Natural killer cell (primary cell): ENCODE measurements around the gene USP6. TPM values are rescaled to one million over a fixed set of nuclear protein-coding genes. Genes with fewer than 3 reads are reported as not detected.
A peak's percentile ranks its signal among the peaks of the same experiment; 100 is the strongest.

ENCODE experiments used
- ATAC-seq, 3 donors: fragments of 150-1000 bp in 2 of 3; fragments of 200-7000 bp in 1 of 3; cut with Tn5 transposase; 1 replicate in 1 of 3; 2 replicates in 2 of 3; pipeline ENCODE4 v1.10.0; 2021; ENCODE audit warnings: mild to moderate bottlenecking in 2 of 3, moderate library complexity in 2 of 3
- DNase-seq, 2 donors: peaks; one replicate each; pipeline versions ENCODE4 v3.0.0 to v3.0.0-alpha.2; 2013 to 2021; ENCODE audit warnings: mixed read lengths in 1 of 2
- H3K27ac ChIP-seq: one replicate; pipeline ENCODE4 v1.5.1; 2013; ENCODE audit warnings: mild to moderate bottlenecking, low read length
- H3K27me3 ChIP-seq: one replicate; pipeline ENCODE4 v1.6.1; 2013; ENCODE audit warnings: low read length; ENCODE audit not compliant: control insufficient read depth, insufficient read depth
- H3K36me3 ChIP-seq: one replicate; pipeline ENCODE4 v1.6.1; 2013; ENCODE audit warnings: low read length; ENCODE audit not compliant: control insufficient read depth, insufficient read depth
- H3K4me1 ChIP-seq: one replicate; pipeline ENCODE4 v1.6.1; 2013; ENCODE audit warnings: low read length; ENCODE audit not compliant: control insufficient read depth, insufficient read depth
- H3K4me3 ChIP-seq: one replicate; pipeline ENCODE4 v1.5.1; 2013; ENCODE audit warnings: low read length
- H3K9me3 ChIP-seq: one replicate; pipeline ENCODE4 v1.6.1; 2013; ENCODE audit warnings: low read length; ENCODE audit not compliant: control insufficient read depth, insufficient read depth
- H3K27ac Mint-ChIP-seq, 2 donors: one replicate each; pipeline ENCODE4 v1.8.0; 2022; ENCODE audit warnings: mild to moderate bottlenecking in 2 of 2, mixed read lengths in 2 of 2, moderate library complexity in 1 of 2
- H3K27me3 Mint-ChIP-seq, 2 donors: one replicate each; pipeline ENCODE4 v1.8.0; 2022; ENCODE audit warnings: low read depth in 2 of 2, mixed read lengths in 2 of 2
- H3K36me3 Mint-ChIP-seq: one replicate; pipeline ENCODE4 v1.8.0; 2022; ENCODE audit warnings: mixed read lengths
- H3K4me1 Mint-ChIP-seq, 2 donors: one replicate each; pipeline ENCODE4 v1.8.0; 2022; ENCODE audit warnings: mixed read lengths in 2 of 2
- H3K4me3 Mint-ChIP-seq: one replicate; pipeline ENCODE4 v1.8.0; 2022; ENCODE audit warnings: mild to moderate bottlenecking, moderate library complexity, mixed read lengths
- H3K9me3 Mint-ChIP-seq, 2 donors: one replicate each; pipeline ENCODE4 v1.8.0; 2022; ENCODE audit warnings: mixed read lengths in 2 of 2
- CTCF ChIP-seq: fragments of 200-600 bp; IDR thresholded peaks from one replicate; pipeline ENCODE4 v1.8.0; 2022; ENCODE audit warnings: antibody characterized with exemption
- WGBS: methylation state at CpG from one replicate; pipeline ENCODE4 v1.1.7; 2013; ENCODE audit warnings: missing lambda C conversion rate; ENCODE audit not compliant: insufficient coverage; 5-methylcytosine and 5-hydroxymethylcytosine counted together
- intact Hi-C: fragments of 100-400 bp; cut with micrococcal nuclease; formaldehyde crosslinking; loops from one replicate; pipeline ENCODE4 v1.14.2; 2022
- total RNA-seq, 4 donors: library from RNA; stranded (reverse); fragments of 120-200 nt in 1 of 4; gene quantifications; one replicate each; pipeline versions ENCODE4 v1.2.3 to v1.2.4, GENCODE V29; 2013 to 2022

Gene USP6
- total RNA-seq, 3 donors from 2014 or later (not counting 1 experiment from before 2014, with no cell fraction given), result 0.07 to 0.34 (median 0.13) TPM

DNA sequence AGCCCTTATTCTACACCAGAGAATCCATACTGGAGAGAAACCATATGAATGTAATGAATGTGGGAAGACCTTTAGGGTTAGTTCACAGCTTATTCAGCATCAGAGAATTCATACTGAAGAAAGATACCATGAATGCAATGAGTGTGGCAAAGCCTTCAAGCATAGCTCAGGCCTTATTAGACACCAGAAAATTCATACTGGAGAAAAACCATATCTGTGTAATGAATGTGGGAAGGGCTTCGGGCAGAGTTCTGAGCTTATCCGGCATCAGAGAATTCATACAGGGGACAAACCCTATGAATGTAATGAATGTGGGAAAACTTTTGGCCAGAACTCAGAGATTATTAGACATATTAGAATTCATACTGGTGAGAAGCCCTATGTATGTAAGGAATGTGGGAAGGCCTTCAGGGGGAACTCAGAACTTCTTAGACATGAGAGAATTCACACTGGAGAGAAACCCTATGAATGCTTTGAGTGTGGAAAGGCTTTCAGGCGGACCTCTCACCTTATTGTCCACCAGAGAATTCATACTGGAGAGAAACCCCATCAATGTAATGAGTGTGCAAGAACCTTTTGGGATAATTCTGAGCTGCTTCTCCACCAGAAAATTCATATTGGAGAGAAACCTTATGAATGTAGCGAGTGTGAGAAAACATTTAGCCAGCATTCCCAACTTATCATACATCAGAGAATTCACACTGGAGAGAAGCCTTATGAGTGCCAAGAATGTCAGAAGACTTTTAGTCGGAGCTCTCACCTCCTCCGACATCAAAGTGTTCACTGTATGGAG lies 23.4 kb upstream of the USP6 start:
- Mint-ChIP-seq H3K4me1 (peaks cover 11 to 12% of the 10 kb centered on the region in 2 donors), H3K27ac (no peak overlapping the region), H3K36me3 (peaks cover 74% of the 10 kb centered on the region), H3K4me3 (no peak overlapping the region), H3K9me3 (peaks cover 26 to 46% of the 10 kb centered on the region in 2 donors), H3K27me3 (peaks cover 0 to 10% of the 10 kb centered on the region in 2 donors)
- Histone ChIP-seq H3K4me1 (peaks cover 7% of the 10 kb centered on the region), H3K27me3 (peaks cover 7% of the 10 kb centered on the region), H3K9me3 (peaks cover 87% of the 10 kb centered on the region), H3K36me3 (peaks cover 21% of the 10 kb centered on the region), H3K4me3 (no peak overlapping the region), H3K27ac (no peak overlapping the region)
- WGBS, result 95% methylated on average over 5 of the region's 6 CpGs
- ATAC-seq, result no peak
- no peak for TF ChIP-seq CTCF
- intact Hi-C loops, result loop anchor here (10.0 kb wide), 1 partner anchor 102 kb away; the partner anchor contains the start of gene ZNF594
- no peak for DNase-seq

- Histone ChIP-seq H3K27me3 (peaks cover 7% of the 10 kb centered on the region), H3K36me3 (no peaks in the 10 kb centered on the region), H3K9me3 (peaks cover 51% of the 10 kb centered on the region), H3K4me1 (peaks cover 9% of the 10 kb centered on the region), H3K27ac (no peak overlapping the region), H3K4me3 (peak overlapping the region; percentile 56)
- peak overlapping the region in 1 of 2 donors; percentile 76 for H3K27ac Mint-ChIP-seq
- WGBS, result 2% methylated on average over 7 of the region's 7 CpGs
- H3K9me3 Mint-ChIP-seq, result peaks cover 15 to 27% of the 10 kb centered on the region in 2 donors
- DNase-seq (no peak), ATAC-seq (no peak)
- peak overlapping the region; percentile 90 for H3K4me3 Mint-ChIP-seq
- intact Hi-C loops, result loop anchor here (1.0 to 10.0 kb wide), 2 partner anchors 15 to 98 kb away; partner anchors contain the start of genes ZNF232 and ZNF594
- H3K27me3 Mint-ChIP-seq, result peaks cover 9 to 19% of the 10 kb centered on the region in 2 donors
- no peak for TF ChIP-seq CTCF
- H3K36me3 Mint-ChIP-seq, result peaks cover 45% of the 10 kb centered on the region
- peaks cover 12 to 13% of the 10 kb centered on the region in 2 donors for H3K4me1 Mint-ChIP-seq
Observed at GRCh38 chr17:5096731-5097100, 19.1 kb upstream of the USP6 start.

DNA sequence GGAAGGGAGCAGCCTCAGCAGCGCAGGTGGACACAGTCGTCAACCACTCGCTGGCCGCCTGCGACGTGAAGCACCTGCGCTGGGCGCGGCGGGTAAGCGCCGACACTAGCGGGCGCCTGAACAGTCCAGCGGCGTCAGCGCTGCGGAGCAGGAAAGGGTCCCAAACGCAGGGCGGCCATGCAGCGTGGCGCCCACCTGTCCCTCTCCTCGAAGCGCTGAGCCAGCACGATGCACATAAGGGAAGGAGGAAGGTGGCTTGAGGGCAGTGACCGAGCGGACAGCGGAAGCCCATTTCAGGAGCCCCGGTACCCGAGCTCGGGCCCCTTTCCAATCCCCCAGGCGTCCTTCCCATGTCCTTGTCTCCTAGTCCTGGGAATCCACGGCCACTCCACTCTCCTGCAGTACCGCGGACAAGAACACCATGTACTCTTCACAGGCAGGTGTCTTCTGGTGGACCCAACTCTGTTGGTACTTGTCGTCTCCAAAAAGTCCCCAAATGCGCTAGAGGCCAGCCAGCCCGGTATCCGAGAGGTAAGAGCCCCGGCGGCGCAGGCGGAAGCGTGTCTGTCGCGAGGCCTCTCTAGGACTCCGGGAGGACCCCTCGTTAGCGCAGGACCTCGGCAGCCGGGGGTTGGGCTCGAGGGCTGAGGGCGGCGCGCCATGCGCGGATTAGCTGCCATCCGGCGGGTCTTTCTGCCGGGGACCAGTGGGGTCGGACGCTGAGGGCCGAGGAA lies 18.6 kb upstream of the USP6 start:
- peaks cover 15 to 26% of the 10 kb centered on the region in 2 donors for H3K9me3 Mint-ChIP-seq

More for the DNA sequence above, 18.6 kb upstream of the USP6 start:
- peak overlapping the region; percentile 43 to 76 for H3K27ac Mint-ChIP-seq
- H3K9me3 ChIP-seq, result peaks cover 46% of the 10 kb centered on the region
- H3K36me3 Mint-ChIP-seq, result peaks cover 39% of the 10 kb centered on the region
- peak overlapping the region; percentile 90 for H3K4me3 Mint-ChIP-seq
- WGBS, result 4% methylated on average over 63 of the region's 63 CpGs
- peak; percentile 81 to 97 (median 97) for ATAC-seq
- peak; percentile 46 to 65 for DNase-seq
- intact Hi-C loops, result loop anchor here (1.0 to 10.0 kb wide), 2 partner anchors 14 to 98 kb away; partner anchors contain the start of genes ZNF232 and ZNF594
- H3K4me1 Mint-ChIP-seq, result peaks cover 12 to 13% of the 10 kb centered on the region in 2 donors
- H3K27me3 ChIP-seq, result peaks cover 7% of the 10 kb centered on the region
- no peak for TF ChIP-seq CTCF
- no peaks in the 10 kb centered on the region for H3K36me3 ChIP-seq
- peaks cover 9 to 19% of the 10 kb centered on the region in 2 donors for H3K27me3 Mint-ChIP-seq
- H3K4me1 ChIP-seq, result peaks cover 9% of the 10 kb centered on the region
- no peak overlapping the region for H3K27ac ChIP-seq
- H3K4me3 ChIP-seq, result peak overlapping the region; percentile 56
